ENCODE results near the gene UBASH3B.

UBASH3B gene

DNA sequence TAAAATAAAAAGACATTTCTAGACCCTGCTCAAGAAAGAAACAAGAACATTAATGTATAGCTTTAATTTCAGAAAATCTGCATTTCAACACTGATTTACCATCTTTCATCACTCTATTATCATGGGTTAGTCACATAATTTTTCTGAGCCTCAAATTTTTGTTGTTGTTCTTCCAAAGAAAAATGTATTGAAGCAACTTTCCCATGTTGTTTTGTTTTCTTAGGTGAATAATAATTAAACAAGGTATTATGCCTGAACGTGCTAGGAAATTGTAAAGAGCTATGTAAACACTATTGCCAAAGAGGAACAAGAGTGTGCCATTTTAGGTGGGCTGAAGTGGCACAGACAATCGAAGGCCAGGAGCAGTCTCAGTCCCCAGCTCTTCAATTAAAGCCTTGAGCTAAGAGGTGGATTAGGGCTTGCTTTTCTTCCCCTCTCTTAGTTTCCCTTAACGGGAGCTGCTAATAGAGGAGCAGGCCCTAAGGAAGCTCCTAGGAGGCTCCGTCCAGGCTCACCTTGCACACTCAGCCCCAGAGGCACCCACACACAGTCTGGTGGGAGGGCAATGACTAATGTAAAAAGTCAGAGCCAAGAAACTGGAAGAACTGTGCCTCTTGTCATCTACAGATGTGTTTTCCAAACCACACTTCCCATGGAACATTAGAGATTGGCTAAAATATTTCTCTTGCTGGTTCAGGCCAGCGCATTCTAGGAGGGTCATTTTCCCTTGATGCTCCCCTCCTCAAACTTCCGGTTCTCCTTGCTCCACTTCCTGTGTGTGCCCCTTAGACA lies 8.8 kb upstream of the UBASH3B start:
- DNase-seq (ENCODE audit: low read depth in 2 of 2, low spot score in 1 of 2), result no peak

GRCh38 chr11:122647736-122648275 lies 7.7 kb upstream of the UBASH3B start:
- DNase-seq (ENCODE audit: low read depth in 2 of 2, low spot score in 1 of 2), result no peak

- no peak for DNase-seq (ENCODE audit: low read depth in 2 of 2, low spot score in 1 of 2)
Measured at GRCh38 chr11:122649116-122649515, 6.4 kb upstream of the UBASH3B start.

- DNase-seq (ENCODE audit: low read depth in 2 of 2, low spot score in 1 of 2), result no peak
Measured at GRCh38 chr11:122650619-122651018, 4.9 kb upstream of the UBASH3B start.

DNA sequence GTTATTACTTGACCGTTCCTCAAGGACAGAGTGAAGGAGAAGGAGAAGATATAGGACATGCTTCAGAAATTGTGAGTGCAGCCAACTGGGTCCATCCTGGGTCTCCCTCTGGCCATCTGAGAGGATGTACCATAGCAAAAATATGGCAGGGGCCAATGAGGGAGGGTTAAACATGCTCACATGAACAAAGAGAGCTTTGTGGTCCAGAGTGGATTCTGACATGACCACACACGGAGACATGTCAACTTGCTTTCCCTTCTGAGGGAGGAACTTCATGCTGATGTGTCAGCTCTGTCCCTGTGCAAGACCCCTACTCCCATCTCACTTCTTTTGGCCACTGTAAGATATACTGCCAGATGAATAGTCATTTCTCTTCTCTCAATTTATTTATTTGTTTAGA lies 3.0 kb upstream of the UBASH3B start:
- DNase-seq (ENCODE audit: low read depth in 2 of 2, low spot score in 1 of 2), result no peak

DNA sequence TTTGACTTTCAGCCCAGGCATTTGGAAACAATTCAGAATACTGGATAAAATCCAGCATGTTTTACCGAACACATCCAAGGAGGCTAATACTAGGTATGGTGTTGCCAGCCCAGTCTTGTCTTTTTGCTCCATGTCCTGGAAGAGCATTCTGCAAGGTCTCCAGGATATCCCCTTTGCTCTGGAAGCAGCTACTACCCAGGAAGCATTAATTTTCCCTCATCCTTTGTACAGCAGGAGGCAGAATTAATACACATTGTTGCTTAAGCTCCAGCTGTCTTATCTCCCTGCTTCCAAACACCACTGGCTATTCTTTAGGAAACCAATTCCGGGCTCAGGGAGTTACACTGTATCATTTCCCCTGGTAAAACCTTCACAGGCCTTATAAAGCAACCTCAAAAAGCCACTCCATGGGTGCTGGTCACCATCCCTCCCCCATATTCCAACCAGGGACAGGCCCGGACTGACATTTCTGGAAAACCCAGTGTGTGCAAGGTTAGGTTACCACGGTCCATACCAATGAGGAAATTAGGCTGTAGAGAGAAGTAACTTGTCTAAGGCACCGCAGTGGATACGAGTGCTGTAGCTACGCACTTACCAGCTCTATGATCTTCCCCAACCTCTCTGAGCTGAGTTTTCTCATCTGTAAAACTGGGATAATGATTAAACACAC lies 1.5 kb upstream of the UBASH3B start:
- DNase-seq (ENCODE audit: low read depth in 2 of 2, low spot score in 1 of 2), result no peak

DNA sequence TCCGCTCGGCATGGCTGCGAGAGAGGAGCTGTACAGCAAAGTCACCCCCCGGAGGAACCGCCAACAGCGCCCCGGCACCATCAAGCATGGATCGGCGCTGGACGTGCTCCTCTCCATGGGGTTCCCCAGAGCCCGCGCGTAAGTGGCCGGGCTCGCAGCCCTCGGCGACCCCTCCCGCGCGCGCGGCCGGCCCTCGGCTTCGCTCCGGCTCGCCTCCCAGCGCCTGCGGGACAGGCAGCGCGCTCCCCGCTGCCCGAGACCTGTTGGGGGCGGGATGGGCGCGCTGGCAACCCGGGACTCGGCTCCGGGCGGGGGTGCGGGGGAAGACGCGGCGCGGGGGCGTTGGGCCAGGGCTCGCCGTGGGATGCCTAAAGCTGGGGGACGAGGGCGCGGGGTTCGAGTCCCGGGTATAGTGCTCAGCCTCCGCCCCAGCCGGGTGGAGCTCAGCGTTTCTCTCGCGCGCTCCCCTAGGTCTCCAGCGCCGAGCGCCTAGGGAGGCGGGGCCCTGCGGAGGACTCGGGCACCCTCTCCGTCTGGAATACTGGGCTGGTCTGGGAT lies 630 bp downstream of the UBASH3B start:
- no peak for DNase-seq (ENCODE audit: low read depth in 2 of 2, low spot score in 1 of 2)

DNA sequence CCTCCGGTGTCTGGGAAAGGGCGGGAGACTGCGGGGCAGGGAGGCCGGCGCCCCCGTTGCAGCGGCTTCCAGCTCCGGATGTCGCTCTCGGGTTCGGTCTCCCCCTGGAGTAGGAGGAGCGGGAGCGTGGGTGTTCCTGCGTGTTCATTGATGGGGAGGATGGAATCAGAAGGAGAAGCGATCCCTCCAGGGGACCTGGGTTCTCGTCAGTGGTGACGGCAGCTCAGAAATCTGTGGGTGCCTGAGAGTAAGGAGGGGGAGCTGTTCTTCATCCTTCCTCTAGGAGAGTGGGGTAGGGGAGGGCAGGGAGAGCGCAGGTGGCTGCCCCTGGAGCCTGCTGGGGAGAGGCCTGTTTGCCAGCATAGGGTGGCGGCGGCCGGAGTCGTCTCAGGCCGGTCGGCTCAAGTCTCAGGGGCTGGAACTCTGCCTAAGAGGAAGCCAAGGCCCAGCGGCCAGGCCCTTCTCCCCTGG lies 1.1 kb downstream of the UBASH3B start:
- DNase-seq (ENCODE audit: low read depth in 2 of 2, low spot score in 1 of 2), result no peak

DNA sequence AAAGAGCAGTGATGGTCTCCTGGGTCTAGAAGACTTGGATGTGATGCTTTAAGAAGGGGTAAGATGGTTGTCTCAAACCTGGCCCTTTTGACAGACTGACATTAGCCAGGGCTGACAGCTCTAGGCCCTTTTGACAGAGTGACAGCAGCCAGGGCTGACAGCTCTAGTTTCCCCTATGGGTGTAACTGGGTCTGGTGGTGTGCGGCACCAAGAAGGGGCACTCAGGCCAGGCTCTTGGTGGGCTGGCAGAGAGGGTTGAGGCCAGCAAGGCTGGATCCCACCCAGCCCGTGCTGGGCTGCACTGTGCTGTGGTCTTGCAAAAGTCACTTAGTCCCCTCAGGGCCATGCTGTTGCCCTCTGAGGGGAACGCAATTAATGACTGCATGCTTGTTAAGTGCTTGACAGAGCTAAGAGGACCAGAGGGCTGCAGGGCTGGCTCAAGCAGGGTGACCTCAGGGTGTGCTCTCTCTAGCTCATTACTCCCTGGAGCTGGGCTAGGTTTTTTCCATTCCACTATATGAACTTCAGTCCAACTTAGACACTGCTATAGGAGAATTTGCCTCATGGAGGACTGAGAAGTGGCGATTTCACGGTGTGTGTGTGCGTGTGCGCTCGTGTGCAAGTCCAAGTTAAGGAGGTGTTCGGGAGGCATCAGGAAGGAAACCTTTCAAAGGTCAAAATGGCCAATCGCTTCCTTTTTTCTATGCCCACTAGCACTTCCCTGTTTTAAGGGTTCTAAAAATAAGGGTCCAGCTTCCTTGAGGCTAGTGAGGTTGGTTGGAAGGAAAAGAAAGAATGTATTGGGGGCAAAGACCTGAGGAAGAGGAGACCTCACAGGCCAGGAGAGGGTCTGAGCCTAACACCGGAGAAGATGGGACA lies 4.4 kb downstream of the UBASH3B start:
- DNase-seq (ENCODE audit: low read depth in 2 of 2, low spot score in 1 of 2), result no peak

DNA sequence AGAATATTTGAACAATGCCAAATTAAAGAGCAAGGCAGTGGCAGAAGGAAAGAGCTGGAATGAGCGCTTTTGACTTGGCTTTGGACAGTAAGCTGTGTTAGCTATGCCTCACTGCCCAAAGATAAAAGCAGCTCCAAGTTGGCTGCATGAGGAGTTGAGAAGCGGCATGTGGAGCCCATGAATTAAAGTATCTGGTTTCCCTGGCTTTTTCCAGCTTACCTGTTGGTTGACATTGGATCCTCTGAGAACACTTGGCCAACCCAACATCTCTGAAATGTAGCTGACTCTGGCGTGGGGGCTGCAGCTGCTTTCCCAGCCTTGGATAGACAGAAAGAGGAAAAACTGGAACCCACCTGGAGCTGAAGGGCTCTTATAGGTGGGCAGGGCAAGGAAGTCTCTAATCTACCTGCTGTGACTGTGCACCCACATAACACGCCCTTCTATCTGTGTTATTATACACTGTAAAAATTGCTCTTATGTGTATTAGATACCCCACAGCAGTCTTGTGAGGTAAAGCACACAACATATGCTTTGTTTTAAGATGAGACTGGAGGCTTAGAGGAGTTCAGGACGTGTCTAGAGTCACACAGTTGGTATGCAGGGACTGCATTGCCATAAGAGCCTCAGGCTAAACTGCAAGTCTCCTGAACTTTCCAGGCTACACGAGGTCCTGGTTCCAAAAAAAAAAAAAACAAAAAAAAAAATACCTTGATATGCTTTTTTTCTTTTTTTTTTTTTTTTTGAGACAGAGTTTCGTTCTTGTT lies 5.8 kb downstream of the UBASH3B start:
- DNase-seq (ENCODE audit: low read depth in 2 of 2, low spot score in 1 of 2), result no peak

DNA sequence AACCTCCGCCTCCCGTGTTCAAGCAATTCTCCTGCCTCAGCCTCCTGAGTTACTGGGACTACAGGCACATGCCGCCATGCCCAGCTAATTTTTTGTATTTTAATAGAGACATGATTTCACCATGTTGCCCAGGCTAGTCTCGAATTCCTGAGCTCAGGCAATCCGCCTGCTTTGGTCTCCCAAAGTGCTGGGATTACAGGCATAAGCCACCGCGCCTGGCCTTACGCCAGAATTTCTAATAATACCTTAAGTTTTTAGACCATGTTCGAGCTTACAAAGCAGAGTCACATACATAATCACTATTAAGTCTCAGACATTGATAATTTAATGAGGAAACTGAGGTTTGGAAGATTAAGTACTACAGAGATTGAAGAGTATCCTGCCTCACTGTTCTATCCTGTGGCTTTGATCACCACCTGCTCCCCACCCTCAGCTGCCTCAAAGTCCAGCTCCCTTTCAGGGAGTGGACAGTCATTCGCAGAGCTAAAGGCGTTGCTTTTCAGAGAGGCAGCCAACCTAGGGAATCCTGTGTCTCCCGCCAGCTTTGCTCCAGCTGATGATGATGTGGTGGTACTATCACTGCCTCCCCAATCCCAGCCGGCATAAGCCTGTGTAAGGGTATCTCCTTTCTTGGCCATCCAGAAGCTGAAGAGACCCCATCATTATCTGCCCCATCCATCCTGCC lies 7.7 kb downstream of the UBASH3B start:
- DNase-seq (ENCODE audit: low read depth in 2 of 2, low spot score in 1 of 2), result no peak

GRCh38 chr11:122663764-122664163 lies 8.2 kb downstream of the UBASH3B start:
- no peak for DNase-seq (ENCODE audit: low read depth in 2 of 2, low spot score in 1 of 2)

DNA sequence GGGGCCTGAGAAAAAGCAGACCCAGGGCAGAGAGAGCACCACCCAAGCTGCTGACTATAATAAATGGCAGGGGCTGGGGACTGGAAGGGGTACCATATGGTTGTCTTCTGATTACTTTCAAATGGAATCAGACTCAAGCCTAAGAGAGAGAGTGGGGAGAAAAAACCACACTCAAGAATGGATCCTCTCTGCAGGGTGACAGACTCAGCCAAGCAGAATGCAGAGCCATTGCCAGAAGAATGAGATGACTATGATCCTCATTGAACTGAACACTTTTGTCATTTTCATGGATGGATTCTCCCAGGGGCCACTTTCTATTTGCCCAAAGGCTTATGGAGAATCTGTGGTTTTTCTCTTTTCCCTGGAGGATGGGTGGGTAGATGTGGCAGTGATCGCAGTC lies 8.7 kb downstream of the UBASH3B start:
- no peak for DNase-seq (ENCODE audit: low read depth in 2 of 2, low spot score in 1 of 2)

DNA sequence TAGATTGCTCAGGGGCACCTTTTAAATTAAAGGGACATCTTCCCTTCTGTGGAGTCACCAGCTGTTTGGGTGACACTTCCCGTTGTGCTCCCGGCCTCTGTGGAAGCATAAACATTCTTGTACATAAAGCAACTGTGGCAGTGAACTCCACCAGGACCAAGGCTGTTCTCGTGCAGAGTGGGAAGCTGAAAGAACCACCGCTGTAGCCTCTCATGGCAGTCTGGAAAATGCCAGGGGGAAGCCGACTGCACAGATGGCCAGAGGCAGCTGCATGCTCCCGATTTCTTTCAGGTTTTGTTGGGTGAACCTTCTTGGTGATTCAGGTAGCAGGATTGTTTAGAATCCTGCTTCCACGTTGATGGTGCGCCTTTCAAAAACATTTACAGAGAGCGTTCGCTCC lies 10.3 kb downstream of the UBASH3B start:
- DNase-seq (ENCODE audit: low read depth in 2 of 2, low spot score in 1 of 2), result no peak

DNA sequence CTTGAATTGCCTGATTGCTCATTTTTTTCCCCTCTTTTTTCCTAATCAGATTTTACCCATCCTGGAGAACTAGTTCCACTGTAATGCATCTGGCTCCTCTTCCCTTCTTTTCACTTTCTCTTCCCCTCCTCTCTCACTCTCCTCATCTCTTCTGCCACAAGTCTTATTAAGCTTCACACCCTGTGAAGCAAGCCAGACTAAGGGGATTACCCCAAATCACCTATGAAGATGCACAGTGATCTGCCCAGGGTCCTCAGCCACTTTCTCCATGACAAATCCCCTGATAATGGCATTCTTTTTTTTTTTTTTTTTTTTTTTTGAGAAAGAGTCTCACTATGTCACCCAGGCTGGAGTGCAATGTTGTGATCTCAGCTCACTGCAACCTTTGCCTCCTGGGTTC lies 11.2 kb downstream of the UBASH3B start:
- no peak for DNase-seq (ENCODE audit: low read depth in 2 of 2, low spot score in 1 of 2)

- no peak for DNase-seq (ENCODE audit: low read depth in 2 of 2, low spot score in 1 of 2)
Measured at GRCh38 chr11:122668562-122669090, 13.1 kb downstream of the UBASH3B start.

DNA sequence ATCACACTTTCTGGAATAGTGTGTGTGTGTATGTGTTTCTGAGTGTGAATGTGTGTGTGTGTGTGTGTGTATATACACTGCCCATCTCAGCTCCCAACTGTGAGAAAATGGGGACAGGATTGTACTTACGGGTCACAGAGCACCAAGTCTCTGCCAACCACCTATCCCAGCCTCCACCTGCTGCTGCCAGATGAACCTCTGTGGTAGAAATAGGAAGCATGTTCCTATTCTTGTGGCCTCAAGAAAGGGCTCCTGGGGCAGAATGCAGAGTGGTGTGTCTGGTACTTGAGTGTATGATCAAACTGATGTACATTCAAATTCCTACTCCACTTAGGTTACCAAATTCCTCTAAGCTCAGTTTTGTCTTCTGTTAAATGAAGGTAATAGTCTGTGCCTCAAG lies 14.6 kb downstream of the UBASH3B start:
- no peak for DNase-seq (ENCODE audit: low read depth in 2 of 2, low spot score in 1 of 2)

DNA sequence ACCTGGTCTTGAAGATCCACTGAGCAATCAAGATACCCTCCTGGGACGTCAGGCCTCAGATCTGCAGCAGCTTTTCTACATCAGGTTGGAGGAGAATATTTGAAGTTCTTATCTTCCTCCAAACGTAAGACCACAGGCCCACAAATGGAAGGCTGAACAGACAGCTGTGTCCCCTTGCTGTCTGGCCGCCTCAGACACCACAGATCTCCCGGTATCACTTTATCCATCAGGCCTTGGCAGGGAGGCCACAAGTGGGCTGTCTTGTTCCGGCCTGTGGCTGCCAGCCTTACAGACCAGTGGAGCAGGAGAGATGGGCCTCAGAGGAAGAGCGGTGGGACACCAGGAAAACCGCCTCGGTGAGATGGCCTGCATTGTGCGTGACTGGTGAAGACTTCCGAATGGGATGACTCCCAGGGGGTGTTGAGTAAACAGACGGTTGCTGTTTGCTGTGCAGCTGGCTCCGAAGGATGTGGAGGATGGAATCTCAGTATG lies 15.9 kb downstream of the UBASH3B start:
- no peak for DNase-seq (ENCODE audit: low read depth in 2 of 2, low spot score in 1 of 2)

GRCh38 chr11:122672892-122673291 lies 17.4 kb downstream of the UBASH3B start:
- no peak for DNase-seq (ENCODE audit: low read depth in 2 of 2, low spot score in 1 of 2)

All from stimulated activated CD8-positive, alpha-beta memory T cell treated with anti-CD3 and anti-CD28 coated beads, Interleukin-4, amount 100 ng/mL, for 1 hour (primary cell).